ENCODE results near the gene PRND. TPM values are rescaled to one million over a fixed set of nuclear protein-coding genes. Genes with fewer than 3 reads are reported as not detected.

PRND gene
- 0.08 TPM for total RNA-seq
- long read RNA-seq = 0 reads

GRCh38 chr20:4721719-4722118 is at the start of gene PRND:
TSS of gene PRND (plus strand) at chr20:4721909. CDS start at chr20:4724552, 2,643 bp downstream.
- DNase-seq (ENCODE audit: low spot score) = no peak
- intact Hi-C loops (cut with DNase I) = loop anchor here (5.0 kb wide), 1 partner anchor 39 kb away; no protein-coding TSS in a partner anchor

GRCh38 chr20:4672948-4673347 is 48.8 kb upstream of the PRND start:
- intact Hi-C loops (cut with DNase I) = no loop called here
- DNase-seq (ENCODE audit: low spot score) = no peak

DNA sequence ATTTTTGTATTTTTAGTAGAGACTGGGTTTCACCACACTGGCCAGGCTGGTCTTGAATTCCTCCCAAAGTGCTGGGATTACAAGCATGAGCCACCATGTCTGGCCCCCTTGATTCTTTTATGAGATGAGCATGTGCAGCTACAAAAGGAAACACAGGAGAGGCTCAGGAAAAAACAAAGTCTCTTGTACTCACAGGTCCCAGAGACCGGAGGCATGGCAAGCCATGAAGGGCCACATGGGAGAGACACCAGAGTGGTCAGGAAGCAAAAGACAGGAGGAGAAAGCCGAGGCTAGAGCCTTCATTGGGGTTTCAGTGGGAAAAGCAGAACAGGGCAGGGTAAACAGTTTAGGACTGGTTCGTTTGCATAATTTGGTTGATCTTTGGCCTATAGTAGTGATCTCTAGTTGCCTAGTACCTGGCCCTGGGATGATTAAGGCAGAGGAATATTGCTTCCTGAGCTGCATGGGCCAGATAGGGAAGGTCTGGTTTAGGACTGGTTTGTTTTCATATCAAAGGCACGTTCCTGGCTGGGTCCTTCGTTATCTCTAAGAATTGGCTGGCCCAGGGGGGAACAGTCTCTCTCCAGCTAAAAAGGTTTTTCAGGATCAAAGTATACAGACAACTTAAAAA is 48.2 kb upstream of the PRND start:
- intact Hi-C loops (cut with DNase I) = no loop called here

GRCh38 chr20:4674672-4675071 is 47.0 kb upstream of the PRND start:
- intact Hi-C loops (cut with DNase I) = no loop called here
- DNase-seq (ENCODE audit: low spot score) = no peak

More for the DNA sequence above, 48.2 kb upstream of the PRND start:
- no peak for DNase-seq (ENCODE audit: low spot score)

GRCh38 chr20:4677846-4678245 is 43.9 kb upstream of the PRND start:
- DNase-seq (ENCODE audit: low spot score) = no peak
- intact Hi-C loops (cut with DNase I) = no loop called here

DNA sequence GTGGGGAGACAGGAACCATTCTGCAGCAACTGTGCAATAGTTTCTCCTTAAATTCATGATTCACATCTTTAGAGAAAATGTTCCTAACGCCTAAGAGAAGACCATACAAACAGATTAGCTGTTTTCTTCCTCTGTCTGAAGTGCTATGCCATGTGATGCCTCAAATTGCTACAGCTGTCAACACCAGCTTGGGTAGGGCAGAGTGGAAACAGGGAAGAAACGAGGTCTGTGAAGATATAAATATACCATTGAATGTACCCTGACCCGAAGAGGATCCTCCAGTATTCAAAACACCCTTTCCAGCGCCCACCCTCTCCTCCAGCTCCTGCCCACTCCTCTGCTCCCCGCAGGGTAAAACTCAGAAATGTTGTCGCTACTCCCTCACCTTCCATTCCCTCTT is 40.3 kb upstream of the PRND start:
- DNase-seq (ENCODE audit: low spot score) = no peak
- intact Hi-C loops (cut with DNase I) = loop anchor here (5.0 kb wide), 1 partner anchor 41 kb away; the partner anchor contains the start of gene PRND

DNA sequence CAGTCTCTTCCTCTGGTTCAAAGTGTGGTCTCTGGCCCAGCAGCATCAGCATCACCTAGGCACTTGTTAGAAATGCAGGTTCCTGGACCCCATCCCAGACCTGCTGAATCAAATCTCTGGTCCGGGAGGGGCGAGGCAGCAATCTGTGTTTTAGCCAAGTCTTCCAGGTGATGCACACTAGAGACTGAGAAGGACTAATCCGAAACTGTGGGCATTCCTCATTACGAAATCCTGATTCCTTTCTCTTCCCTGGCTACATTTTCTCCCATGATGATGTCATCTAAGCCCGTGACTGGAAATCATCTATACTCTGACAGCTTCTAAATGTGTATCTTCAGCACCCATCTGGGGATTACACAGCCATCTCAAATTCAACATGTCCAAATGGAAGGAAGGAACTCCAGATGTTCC is 39.7 kb upstream of the PRND start:
- intact Hi-C loops (cut with DNase I) = loop anchor here (5.0 kb wide), 1 partner anchor 40 kb away; the partner anchor contains the start of gene PRND
- no peak for DNase-seq (ENCODE audit: low spot score)

DNA sequence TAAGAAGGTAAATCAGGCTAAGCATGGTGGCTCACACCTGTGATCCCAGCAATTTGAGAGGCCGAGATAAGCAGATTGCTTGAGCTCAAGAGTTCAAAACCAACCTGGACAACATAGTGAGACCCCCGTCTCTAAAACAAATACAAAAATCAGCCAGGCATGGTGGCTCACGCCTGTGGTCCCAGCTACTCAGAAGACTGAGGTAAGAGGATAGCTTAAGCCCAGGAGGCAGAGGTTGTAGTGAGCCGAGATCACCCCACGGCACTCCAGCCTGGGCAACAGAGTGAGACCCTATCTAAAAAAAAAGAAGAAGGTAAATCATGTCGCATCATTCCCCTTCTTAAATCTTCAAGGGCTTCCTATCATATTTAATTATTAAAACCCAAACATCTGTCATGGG is 39.0 kb upstream of the PRND start:
- no peak for DNase-seq (ENCODE audit: low spot score)
- intact Hi-C loops (cut with DNase I) = loop anchor here (5.0 kb wide), 1 partner anchor 40 kb away; the partner anchor contains the start of gene PRND

DNA sequence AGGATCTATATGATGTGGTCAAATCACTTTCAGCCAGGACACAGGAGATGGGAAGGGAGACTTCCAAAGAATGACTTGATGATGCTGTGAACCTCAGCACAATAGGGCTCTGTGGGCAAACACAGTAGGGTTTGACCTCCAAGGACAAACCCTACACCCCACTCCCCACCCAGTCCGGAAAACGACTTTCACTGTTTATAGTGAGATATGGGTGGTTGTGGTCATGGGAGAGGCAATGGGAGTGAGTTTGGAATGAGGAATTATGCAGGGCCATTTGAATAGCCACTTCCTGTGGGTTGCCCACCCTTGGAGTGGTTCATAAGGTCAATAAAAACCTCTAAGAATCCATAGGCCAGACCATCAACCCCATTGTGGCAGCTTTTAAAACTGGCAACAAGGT is 38.4 kb upstream of the PRND start:
- intact Hi-C loops (cut with DNase I) = loop anchor here (5.0 kb wide), 1 partner anchor 39 kb away; the partner anchor contains the start of gene PRND
- DNase-seq (ENCODE audit: low spot score) = no peak

GRCh38 chr20:4684837-4685413 is 36.8 kb upstream of the PRND start:
- DNase-seq (ENCODE audit: low spot score) = no peak
- intact Hi-C loops (cut with DNase I) = loop anchor here (5.0 kb wide), 1 partner anchor 37 kb away; the partner anchor contains the start of gene PRND

- intact Hi-C loops (cut with DNase I) = no loop called here
- no peak for DNase-seq (ENCODE audit: low spot score)
Observed at GRCh38 chr20:4685923-4686221, 35.8 kb upstream of the PRND start.

- no peak for DNase-seq (ENCODE audit: low spot score)
- intact Hi-C loops (cut with DNase I) = no loop called here
Observed at GRCh38 chr20:4688305-4688704, 33.4 kb upstream of the PRND start.

DNA sequence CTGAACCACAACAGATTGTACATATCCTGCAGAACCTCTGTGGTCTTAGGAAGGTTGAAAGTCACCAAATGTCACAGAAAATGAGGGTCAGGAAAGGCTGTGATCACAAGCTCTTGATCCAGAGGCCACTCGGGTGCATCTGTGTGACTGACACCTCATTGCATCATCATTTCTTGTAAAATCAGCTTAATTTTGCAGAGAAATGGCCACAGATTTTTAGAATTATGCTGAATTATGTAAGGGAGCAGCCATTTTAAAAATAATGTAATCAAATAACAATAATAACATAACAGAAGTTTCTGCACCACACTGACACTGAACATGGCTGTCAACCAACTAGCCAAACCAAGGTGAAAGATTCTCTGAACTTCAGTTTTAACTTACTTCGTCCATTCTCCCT is 32.5 kb upstream of the PRND start:
- intact Hi-C loops (cut with DNase I) = no loop called here
- DNase-seq (ENCODE audit: low spot score) = no peak

- intact Hi-C loops (cut with DNase I) = no loop called here
- no peak for DNase-seq (ENCODE audit: low spot score)
Observed at GRCh38 chr20:4691753-4692152, 30.0 kb upstream of the PRND start.

- DNase-seq (ENCODE audit: low spot score) = no peak
- intact Hi-C loops (cut with DNase I) = no loop called here
Observed at GRCh38 chr20:4694076-4694475, 27.6 kb upstream of the PRND start.

- intact Hi-C loops (cut with DNase I) = no loop called here
- no peak for DNase-seq (ENCODE audit: low spot score)
Observed at GRCh38 chr20:4697189-4697830, 24.4 kb upstream of the PRND start.

DNA sequence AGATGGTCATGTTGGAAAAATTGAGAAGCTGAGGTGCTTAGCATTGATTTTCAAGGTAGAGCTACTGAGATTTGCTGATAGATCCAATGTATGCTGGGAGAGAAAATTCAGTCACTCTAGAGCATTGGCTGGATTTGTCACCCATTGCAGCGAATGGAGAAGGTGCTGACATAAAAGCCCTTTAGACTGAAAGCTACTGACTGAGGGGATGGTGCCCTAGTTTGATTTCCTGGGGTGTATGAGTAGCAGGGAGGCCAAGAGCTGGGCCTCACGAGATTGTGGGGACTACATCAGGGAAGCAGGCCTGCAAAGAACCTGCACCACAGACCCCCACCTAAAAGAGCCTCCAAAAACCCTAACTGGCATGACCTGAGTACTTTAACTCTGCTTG is 23.9 kb upstream of the PRND start:
- DNase-seq (ENCODE audit: low spot score) = no peak
- intact Hi-C loops (cut with DNase I) = no loop called here

GRCh38 chr20:4699216-4699615 is 22.5 kb upstream of the PRND start:
- DNase-seq (ENCODE audit: low spot score) = no peak
- intact Hi-C loops (cut with DNase I) = no loop called here

DNA sequence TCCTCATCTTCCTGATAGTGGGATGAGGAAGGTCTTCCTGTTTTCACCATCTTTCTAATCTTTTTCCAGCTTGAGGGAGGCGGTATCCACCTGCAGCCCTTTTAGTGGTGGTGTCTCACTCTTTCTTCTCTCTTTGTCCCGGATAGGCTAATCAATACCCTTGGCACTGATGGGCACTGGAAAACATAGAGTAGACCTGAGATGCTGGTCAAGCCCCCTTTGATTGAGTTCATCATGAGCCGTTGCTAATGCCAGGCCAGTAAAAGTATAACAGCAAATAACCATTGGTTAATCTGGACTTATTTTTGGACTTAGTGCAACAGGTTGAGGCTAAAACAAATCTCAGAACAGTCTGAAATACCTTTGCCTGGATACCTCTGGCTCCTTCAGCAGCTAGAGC is 21.8 kb upstream of the PRND start:
- intact Hi-C loops (cut with DNase I) = no loop called here
- DNase-seq (ENCODE audit: low spot score) = no peak

GRCh38 chr20:4702562-4703280 is 19.0 kb upstream of the PRND start:
- no peak for DNase-seq (ENCODE audit: low spot score)
- intact Hi-C loops (cut with DNase I) = no loop called here

Data from cardiac septum (tissue), 1 donor.